HEK293 (cell line): Measurements from ENCODE around the gene BRMS1.

Source experiments
- BCL11B ChIP-seq: fragments of 450-650 bp; formaldehyde crosslinking; IDR thresholded peaks from 2 replicates; pipeline ENCODE4 v1.5.1; 2016; ENCODE audit warnings: low read depth, missing biosample characterization, missing genetic modification characterization
- HIC1 ChIP-seq: fragments of 450-650 bp; formaldehyde crosslinking; IDR thresholded peaks from 2 replicates; pipeline ENCODE4 v1.5.1; 2016; ENCODE audit warnings: missing biosample characterization, missing genetic modification characterization
- HOXC10 ChIP-seq: sonication (generic); formaldehyde crosslinking; IDR thresholded peaks from 2 replicates; pipeline ENCODE4 v1.8.1; 2023; ENCODE audit warnings: mild to moderate bottlenecking, missing genetic modification reagents
- IKZF3 ChIP-seq: fragments of 450-650 bp; IDR thresholded peaks from 2 replicates; pipeline ENCODE4 v1.5.0; 2018; ENCODE audit warnings: missing biosample characterization, mild to moderate bottlenecking, missing genetic modification characterization, moderate library complexity
- PRDM2 ChIP-seq: fragments of 450-650 bp; formaldehyde crosslinking; IDR thresholded peaks from 2 replicates; pipeline ENCODE4 v1.5.1; 2016; ENCODE audit warnings: missing biosample characterization, missing genetic modification characterization, borderline replicate concordance
- SCRT1 ChIP-seq: fragments of 450-650 bp; formaldehyde crosslinking; IDR thresholded peaks from 2 replicates; pipeline ENCODE4 v1.5.1; 2016; ENCODE audit warnings: missing biosample characterization, missing genetic modification characterization, borderline replicate concordance
- ZBTB6 ChIP-seq: fragments of 450-650 bp; formaldehyde crosslinking; IDR thresholded peaks from 2 replicates; pipeline ENCODE4 v1.5.1; 2017; ENCODE audit warnings: missing biosample characterization, missing genetic modification characterization
- ZNF112 ChIP-seq: fragments of 450-650 bp; formaldehyde crosslinking; IDR thresholded peaks from 2 replicates; pipeline ENCODE4 v1.5.0; 2017; ENCODE audit warnings: missing biosample characterization, missing genetic modification characterization
- ZNF169 ChIP-seq: fragments of 450-650 bp; formaldehyde crosslinking; IDR thresholded peaks from 2 replicates; pipeline ENCODE4 v1.5.1; 2016; ENCODE audit warnings: missing biosample characterization, missing genetic modification characterization
- ZNF214 ChIP-seq: fragments of 450-650 bp; formaldehyde crosslinking; IDR thresholded peaks from 2 replicates; pipeline ENCODE4 v1.5.1; 2017; ENCODE audit warnings: missing biosample characterization, mild to moderate bottlenecking, missing genetic modification characterization, borderline replicate concordance
- ZNF23 ChIP-seq: fragments of 450-650 bp; formaldehyde crosslinking; IDR thresholded peaks from 2 replicates; pipeline ENCODE4 v1.5.1; 2016; ENCODE audit warnings: missing biosample characterization, missing genetic modification characterization, borderline replicate concordance
- ZNF248 ChIP-seq: fragments of 450-650 bp; formaldehyde crosslinking; IDR thresholded peaks from 2 replicates; pipeline ENCODE4 v1.5.1; 2017; ENCODE audit warnings: missing biosample characterization, missing genetic modification characterization
- ZNF274 ChIP-seq, 2 experiments: fragments of 200-500 bp in 1 of 2; fragments of 450-650 bp in 1 of 2; sonication (Bioruptor generic) in 1 of 2; formaldehyde crosslinking in 1 of 2; IDR thresholded peaks; 2 replicates each; pipeline versions ENCODE4 v1.5.1 to v1.6.1; 2014 to 2016; ENCODE audit warnings: borderline replicate concordance in 1 of 2, inconsistent platforms in 1 of 2, low read length in 1 of 2, missing biosample characterization in 1 of 2, missing genetic modification characterization in 1 of 2
- ZNF292 ChIP-seq: fragments of 450-650 bp; formaldehyde crosslinking; IDR thresholded peaks from 2 replicates; pipeline ENCODE4 v1.5.1; 2016; ENCODE audit warnings: low read depth, missing biosample characterization, missing genetic modification characterization, borderline replicate concordance
- ZNF518A ChIP-seq: fragments of 450-650 bp; formaldehyde crosslinking; conservative IDR thresholded peaks from 2 replicates; pipeline ENCODE4 v1.5.1; 2016; ENCODE audit warnings: low read depth, missing biosample characterization, missing genetic modification characterization
- ZNF530 ChIP-seq: fragments of 450-650 bp; formaldehyde crosslinking; IDR thresholded peaks from 2 replicates; pipeline ENCODE4 v1.5.1; 2016; ENCODE audit warnings: low read depth, missing biosample characterization, missing genetic modification characterization
- ZNF558 ChIP-seq: fragments of 450-650 bp; formaldehyde crosslinking; IDR thresholded peaks from 2 replicates; pipeline ENCODE4 v1.5.1; 2016; ENCODE audit warnings: missing biosample characterization, missing genetic modification characterization
- ZNF561 ChIP-seq: fragments of 450-650 bp; IDR thresholded peaks from 2 replicates; pipeline ENCODE4 v1.5.1; 2018; ENCODE audit warnings: missing biosample characterization, missing genetic modification characterization, borderline replicate concordance
- ZNF621 ChIP-seq: fragments of 450-650 bp; formaldehyde crosslinking; IDR thresholded peaks from 2 replicates; pipeline ENCODE4 v1.5.1; 2017; ENCODE audit warnings: missing biosample characterization, missing genetic modification characterization
- ZNF658 ChIP-seq: fragments of 450-650 bp; formaldehyde crosslinking; IDR thresholded peaks from 2 replicates; pipeline ENCODE4; 2016; ENCODE audit warnings: missing biosample characterization, missing genetic modification characterization
- ZNF747 ChIP-seq: fragments of 450-650 bp; formaldehyde crosslinking; IDR thresholded peaks from 2 replicates; pipeline ENCODE4 v1.5.1; 2016; ENCODE audit warnings: missing biosample characterization, missing genetic modification characterization
- ZNF76 ChIP-seq: fragments of 450-650 bp; formaldehyde crosslinking; IDR thresholded peaks from 2 replicates; pipeline ENCODE4; 2016; ENCODE audit warnings: low read depth, missing biosample characterization, missing genetic modification characterization, borderline replicate concordance
- ZNF768 ChIP-seq: fragments of 450-650 bp; formaldehyde crosslinking; IDR thresholded peaks from 2 replicates; pipeline ENCODE4 v1.5.1; 2018; ENCODE audit warnings: missing biosample characterization, mild to moderate bottlenecking, missing genetic modification characterization
- ZNF791 ChIP-seq: fragments of 450-650 bp; formaldehyde crosslinking; IDR thresholded peaks from 2 replicates; pipeline ENCODE4 v1.5.1; 2016; ENCODE audit warnings: missing biosample characterization, missing genetic modification characterization
- ZSCAN16 ChIP-seq: fragments of 450-650 bp; formaldehyde crosslinking; IDR thresholded peaks from 2 replicates; pipeline ENCODE4 v1.5.1; 2016; ENCODE audit warnings: missing biosample characterization, missing genetic modification characterization

BRMS1 gene

GRCh38 chr11:66328302-66329144 lies 16.4 kb downstream of the BRMS1 start (continued):
- TF ChIP-seq HIC1 (tag by site-specific recombination) (no peak), ZNF561 (tag by site-specific recombination) (no peak), ZNF621 (no peak), ZNF518A (tag by site-specific recombination) (no peak), HOXC10 (CRISPR knock-in tag) (no peak), SCRT1 (tag by site-specific recombination) (no peak), ZNF768 (no peak), ZSCAN16 (tag by site-specific recombination) (no peak), ZNF558 (tag by site-specific recombination) (no peak), ZNF292 (tag by site-specific recombination) (no peak), ZNF248 (tag by site-specific recombination) (no peak), ZNF747 (tag by site-specific recombination) (no peak), PRDM2 (tag by site-specific recombination) (no peak), ZNF214 (tag by site-specific recombination) (no peak), ZNF658 (tag by site-specific recombination) (no peak), BCL11B (tag by site-specific recombination) (no peak), ZNF530 (tag by site-specific recombination) (no peak), ZNF274 (IDR thresholded peaks at IDR 0.05; ENCODE audit: low read length) (no peak), ZNF274 (tag by site-specific recombination; IDR thresholded peaks at IDR 0.05; ENCODE audit: borderline replicate concordance) (no peak), ZNF112 (no peak), ZNF791 (tag by site-specific recombination) (no peak), ZNF76 (tag by site-specific recombination) (no peak), ZNF169 (tag by site-specific recombination) (no peak), IKZF3 (tag by site-specific recombination) (peak; percentile 29; the same call in 1 of the 2 replicates), ZNF23 (tag by site-specific recombination) (no peak), ZBTB6 (tag by site-specific recombination) (no peak)
